Measurements from ENCODE around the gene DIDO1.

DIDO1 gene

GRCh38 chr20:62914970-62915457 lies 11.3 kb downstream of the DIDO1 start:
- in situ Hi-C loops (cut with MboI; ENCODE audit: low pct_unique_long_range_greater_than_20kb, low sequenced_read_pairs, unreplicated experiment): no loop called here
- TF ChIP-seq CTCF (IDR thresholded peaks at IDR 0.05; ENCODE audit: extremely low read depth, insufficient read depth, missing control alignments): no peak
- DNase-seq (ENCODE audit: low spot score): no peak

- TF ChIP-seq CTCF (IDR thresholded peaks at IDR 0.05; ENCODE audit: extremely low read depth, insufficient read depth, missing control alignments): no peak
These were observed 11.9 kb downstream of the DIDO1 start for GRCh38 chr20:62914436-62914835.

GRCh38 chr20:62913043-62913630 lies 13.2 kb downstream of the DIDO1 start:
- in situ Hi-C loops (cut with MboI; ENCODE audit: low pct_unique_long_range_greater_than_20kb, low sequenced_read_pairs, unreplicated experiment): no loop called here
- no peak for TF ChIP-seq CTCF (IDR thresholded peaks at IDR 0.05; ENCODE audit: extremely low read depth, insufficient read depth, missing control alignments)
- DNase-seq (ENCODE audit: low spot score): no peak

More at GRCh38 chr20:62914436-62914835, 11.9 kb downstream of the DIDO1 start:
- no peak for DNase-seq (ENCODE audit: low spot score)
- in situ Hi-C loops (cut with MboI; ENCODE audit: low pct_unique_long_range_greater_than_20kb, low sequenced_read_pairs, unreplicated experiment): no loop called here

GRCh38 chr20:62911701-62912280 lies 14.5 kb downstream of the DIDO1 start:
- in situ Hi-C loops (cut with MboI; ENCODE audit: low pct_unique_long_range_greater_than_20kb, low sequenced_read_pairs, unreplicated experiment): no loop called here
- no peak for DNase-seq (ENCODE audit: low spot score)
- TF ChIP-seq CTCF (IDR thresholded peaks at IDR 0.05; ENCODE audit: extremely low read depth, insufficient read depth, missing control alignments): no peak

GRCh38 chr20:62910777-62911497 lies 15.4 kb downstream of the DIDO1 start:
- in situ Hi-C loops (cut with MboI; ENCODE audit: low pct_unique_long_range_greater_than_20kb, low sequenced_read_pairs, unreplicated experiment): no loop called here
- TF ChIP-seq CTCF (IDR thresholded peaks at IDR 0.05; ENCODE audit: extremely low read depth, insufficient read depth, missing control alignments): no peak

GRCh38 chr20:62910217-62910766 lies 16.0 kb downstream of the DIDO1 start:
- no peak for DNase-seq (ENCODE audit: low spot score)
- TF ChIP-seq CTCF (IDR thresholded peaks at IDR 0.05; ENCODE audit: extremely low read depth, insufficient read depth, missing control alignments): no peak
- in situ Hi-C loops (cut with MboI; ENCODE audit: low pct_unique_long_range_greater_than_20kb, low sequenced_read_pairs, unreplicated experiment): no loop called here

More at GRCh38 chr20:62910777-62911497, 15.4 kb downstream of the DIDO1 start:
- DNase-seq (ENCODE audit: low spot score): no peak

All from GM13977 (cell line).